Choroid plexus epithelial cell (primary cell): ENCODE data around the gene TSPEAR.

Source experiments
- DNase-seq: peaks from one replicate; pipeline ENCODE4 v3.0.0-alpha.2; 2010; ENCODE audit warnings: low read depth
- H3K4me3 ChIP-seq: 2 replicates; pipeline ENCODE4 v1.5.1; 2011; ENCODE audit warnings: low read depth, mild to moderate bottlenecking, control low read depth, low read length, moderate library complexity
- TF ChIP-seq, protein P1 (sequence below): conservative IDR thresholded peaks from 2 replicates; pipeline ENCODE4 v1.5.1; 2011; ENCODE audit warnings: low read depth, mild to moderate bottlenecking, control low read depth, inconsistent platforms, low read length, moderate library complexity

The TSPEAR gene

DNA sequence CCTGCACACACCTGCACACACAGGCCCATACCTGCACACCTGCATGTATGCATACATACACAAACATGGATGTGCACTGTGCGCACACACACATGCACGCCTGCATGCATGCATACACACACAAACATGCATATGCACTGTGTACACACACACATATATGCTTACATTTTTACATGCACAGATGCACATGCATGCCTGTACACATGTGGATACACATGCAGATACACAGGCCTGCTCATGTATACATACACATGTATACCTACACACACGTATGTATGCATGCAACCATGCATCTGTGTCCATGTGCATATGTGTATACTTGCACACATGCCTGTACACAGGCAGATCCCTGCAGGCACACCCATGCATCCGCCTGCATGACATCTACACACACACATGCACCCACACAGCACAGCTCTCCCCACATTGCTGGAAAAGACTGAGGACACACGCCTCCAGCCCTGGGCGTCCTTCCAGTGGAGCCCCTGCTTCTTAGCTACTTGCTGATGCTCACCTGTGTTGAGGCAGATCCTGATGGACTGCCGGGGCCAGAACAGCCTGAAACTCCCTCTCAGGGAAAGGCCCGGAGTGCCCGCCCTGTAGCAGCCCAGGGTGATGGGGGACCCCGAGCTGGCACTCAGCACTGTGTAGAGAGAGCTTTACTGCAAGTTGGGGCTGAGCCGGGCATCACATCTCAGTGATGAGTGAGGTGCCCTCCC lies 200.0 kb downstream of the TSPEAR start:
- H3K4me3 ChIP-seq: no peak overlapping the region
- TF ChIP-seq, protein P1, sequence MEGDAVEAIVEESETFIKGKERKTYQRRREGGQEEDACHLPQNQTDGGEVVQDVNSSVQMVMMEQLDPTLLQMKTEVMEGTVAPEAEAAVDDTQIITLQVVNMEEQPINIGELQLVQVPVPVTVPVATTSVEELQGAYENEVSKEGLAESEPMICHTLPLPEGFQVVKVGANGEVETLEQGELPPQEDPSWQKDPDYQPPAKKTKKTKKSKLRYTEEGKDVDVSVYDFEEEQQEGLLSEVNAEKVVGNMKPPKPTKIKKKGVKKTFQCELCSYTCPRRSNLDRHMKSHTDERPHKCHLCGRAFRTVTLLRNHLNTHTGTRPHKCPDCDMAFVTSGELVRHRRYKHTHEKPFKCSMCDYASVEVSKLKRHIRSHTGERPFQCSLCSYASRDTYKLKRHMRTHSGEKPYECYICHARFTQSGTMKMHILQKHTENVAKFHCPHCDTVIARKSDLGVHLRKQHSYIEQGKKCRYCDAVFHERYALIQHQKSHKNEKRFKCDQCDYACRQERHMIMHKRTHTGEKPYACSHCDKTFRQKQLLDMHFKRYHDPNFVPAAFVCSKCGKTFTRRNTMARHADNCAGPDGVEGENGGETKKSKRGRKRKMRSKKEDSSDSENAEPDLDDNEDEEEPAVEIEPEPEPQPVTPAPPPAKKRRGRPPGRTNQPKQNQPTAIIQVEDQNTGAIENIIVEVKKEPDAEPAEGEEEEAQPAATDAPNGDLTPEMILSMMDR: no peak
- DNase-seq: no peak

DNA sequence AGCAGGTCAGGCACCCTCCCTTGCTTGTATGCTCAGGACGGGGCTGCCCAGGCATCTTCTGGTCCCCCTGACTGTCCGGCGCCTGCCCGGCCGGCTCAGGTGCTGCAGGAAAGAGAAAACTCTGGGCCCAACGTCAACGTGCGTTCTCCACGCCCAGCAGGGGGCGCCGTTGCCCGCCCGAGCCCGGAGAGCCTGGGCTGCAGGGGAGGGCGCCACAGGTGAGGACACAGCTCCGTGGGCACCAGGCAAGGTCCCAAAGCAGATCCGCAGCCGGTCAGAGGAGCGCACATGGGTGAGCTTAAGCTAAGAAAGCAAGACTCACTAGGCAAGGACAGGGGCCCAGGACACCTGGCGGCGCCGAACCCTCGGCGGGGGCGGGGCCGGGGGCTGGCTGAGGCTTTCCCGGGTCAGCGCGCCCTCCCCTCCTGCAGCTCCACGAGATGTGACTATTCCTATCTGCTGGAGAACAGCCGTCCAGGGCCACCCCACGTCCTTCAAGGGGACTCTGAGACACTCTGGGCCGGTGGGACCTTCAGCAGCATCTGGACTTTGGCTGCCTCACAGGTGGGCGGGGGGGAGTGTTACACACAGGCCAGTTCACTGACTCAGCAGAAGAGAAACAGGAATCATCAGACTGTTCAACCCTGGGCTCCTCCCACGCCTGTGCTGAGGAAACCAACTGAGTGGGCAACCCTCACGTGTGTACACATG lies 200.7 kb downstream of the TSPEAR start:
- TF ChIP-seq, protein P1: peak; percentile 77
- no peak overlapping the region for H3K4me3 ChIP-seq
- peak; percentile 39 for DNase-seq

DNA sequence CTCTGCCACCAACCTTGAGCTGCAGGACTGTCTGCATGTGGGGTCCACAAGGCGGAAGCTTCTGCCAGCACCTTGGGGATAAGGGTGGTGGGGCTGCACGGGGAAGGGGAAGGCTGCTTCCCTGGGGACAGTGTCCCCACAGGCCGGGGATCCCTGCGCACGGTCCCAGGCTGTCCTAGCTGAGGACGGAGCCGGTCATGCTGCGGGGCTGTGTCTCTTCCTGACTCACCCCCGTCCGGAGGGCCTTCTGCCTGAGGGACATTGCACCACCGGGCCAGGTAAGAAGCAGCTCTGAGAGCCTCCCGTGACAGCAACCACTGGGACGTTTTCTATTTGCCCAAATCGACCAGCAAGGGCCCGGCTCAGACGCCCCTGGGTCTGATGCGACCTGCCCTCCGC lies 201.3 kb downstream of the TSPEAR start:
- TF ChIP-seq, protein P1: no peak
- no peak for DNase-seq
- no peak overlapping the region for H3K4me3 ChIP-seq

DNA sequence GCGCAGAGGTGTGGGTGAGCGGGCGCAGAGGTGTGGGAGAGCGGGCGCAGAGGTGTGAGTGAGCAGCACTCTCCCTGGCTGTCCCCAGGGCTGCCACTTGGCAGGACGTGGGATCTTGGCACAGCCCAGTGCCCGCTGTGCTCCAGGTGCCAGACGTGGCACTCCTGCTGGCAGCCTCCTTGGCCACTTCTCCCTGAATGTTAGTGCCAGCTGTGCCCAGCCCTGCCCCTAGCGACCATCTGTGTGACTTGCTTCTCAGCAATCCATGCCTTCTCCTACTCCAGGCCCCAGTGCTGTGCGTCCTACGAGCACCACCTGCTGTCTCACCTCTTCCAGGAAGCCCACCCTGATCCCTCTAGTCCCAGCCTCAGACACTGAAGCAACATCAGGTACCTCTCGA lies 201.8 kb downstream of the TSPEAR start:
- no peak overlapping the region for H3K4me3 ChIP-seq
- TF ChIP-seq, protein P1: no peak
- no peak for DNase-seq

DNA sequence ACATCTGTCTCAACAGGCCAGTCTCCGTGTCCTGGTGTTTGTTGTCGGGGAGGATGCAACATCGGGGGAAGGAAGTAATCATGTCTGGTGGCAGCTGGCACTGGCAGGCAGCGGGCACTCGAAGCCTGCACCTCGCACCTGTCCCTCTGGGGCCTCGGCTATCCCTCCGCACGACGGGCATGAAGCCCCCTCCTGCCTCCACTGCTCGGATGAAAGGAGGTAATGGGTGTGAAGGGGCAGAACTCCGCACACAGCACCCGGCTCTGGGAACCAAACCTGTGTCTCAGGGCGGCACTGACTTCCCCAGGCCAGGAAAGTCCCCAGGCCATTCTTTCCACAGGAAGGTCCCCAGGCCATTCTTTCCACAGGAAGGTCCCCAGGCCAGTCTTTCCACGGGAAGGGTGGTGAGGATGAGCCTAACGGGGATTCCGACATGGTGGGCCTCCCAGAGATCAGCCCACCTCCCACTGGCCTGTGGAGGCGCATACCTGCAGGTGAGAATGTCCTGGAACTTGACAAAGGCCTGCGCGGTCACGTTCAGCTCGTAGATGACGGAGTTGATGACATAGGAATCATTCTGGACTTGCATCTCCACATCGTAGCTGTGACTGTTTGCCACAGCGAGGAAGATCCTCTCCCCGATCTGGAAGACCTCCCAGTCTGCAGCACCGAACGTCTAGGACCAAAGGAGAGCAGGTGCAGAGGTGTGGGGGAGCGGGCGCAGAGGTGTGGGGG lies 202.5 kb downstream of the TSPEAR start:
- H3K4me3 ChIP-seq: no peak overlapping the region
- no peak for DNase-seq
- TF ChIP-seq, protein P1: no peak

DNA sequence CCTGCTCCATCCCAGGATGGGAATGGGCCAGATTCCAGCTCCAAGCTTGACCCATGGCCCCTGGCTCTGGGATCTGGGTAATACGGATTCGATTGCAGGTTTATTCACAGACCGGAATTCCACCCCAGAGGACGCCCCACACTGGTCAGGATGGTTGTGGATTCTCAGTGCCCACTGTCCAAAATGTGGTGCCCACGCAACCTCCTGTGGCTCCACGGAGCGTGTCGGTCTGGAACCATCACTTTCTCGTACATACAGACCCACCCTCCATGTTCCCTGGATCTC lies 203.0 kb downstream of the TSPEAR start:
- no peak overlapping the region for H3K4me3 ChIP-seq
- DNase-seq: no peak
- TF ChIP-seq, protein P1: no peak
